HG02642 (cell line): ENCODE data around the gene FSTL4.

ENCODE experiments used
- ATAC-seq: cut with Tn5 transposase; IDR thresholded peaks from one replicate; pipeline ENCODE4 v1.9.1; 2021; ENCODE audit warnings: mild to moderate bottlenecking; ENCODE audit not compliant: unreplicated experiment, poor library complexity

Gene FSTL4

GRCh38 chr5:133521801-133522200, 90.5 kb downstream of the FSTL4 start:
- no peak for ATAC-seq

GRCh38 chr5:133520991-133521706, 91.2 kb downstream of the FSTL4 start:
- no peak for ATAC-seq

- no peak for ATAC-seq
Measured at GRCh38 chr5:133520062-133520461, 92.3 kb downstream of the FSTL4 start.

- ATAC-seq = no peak
Measured at GRCh38 chr5:133519191-133519590, 93.2 kb downstream of the FSTL4 start.

DNA sequence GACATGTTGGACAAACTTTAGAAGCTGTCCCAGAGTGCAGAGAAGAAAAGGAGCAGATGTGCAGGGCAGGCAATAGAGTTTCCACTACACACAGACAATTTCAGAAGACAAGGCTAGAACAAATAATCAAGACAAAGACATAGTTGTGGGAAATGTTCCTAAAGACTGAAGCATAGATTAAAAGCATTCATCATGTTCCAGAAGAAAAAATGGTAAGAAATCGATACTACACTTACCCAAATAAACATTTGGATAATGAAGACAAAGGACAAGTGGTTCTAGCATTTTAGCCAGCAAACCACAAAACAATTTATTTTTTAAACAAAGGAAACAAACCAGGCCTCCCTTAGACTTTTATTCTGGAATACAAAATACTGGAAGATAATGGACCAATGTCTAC, 97.9 kb downstream of the FSTL4 start:
- no peak for ATAC-seq

DNA sequence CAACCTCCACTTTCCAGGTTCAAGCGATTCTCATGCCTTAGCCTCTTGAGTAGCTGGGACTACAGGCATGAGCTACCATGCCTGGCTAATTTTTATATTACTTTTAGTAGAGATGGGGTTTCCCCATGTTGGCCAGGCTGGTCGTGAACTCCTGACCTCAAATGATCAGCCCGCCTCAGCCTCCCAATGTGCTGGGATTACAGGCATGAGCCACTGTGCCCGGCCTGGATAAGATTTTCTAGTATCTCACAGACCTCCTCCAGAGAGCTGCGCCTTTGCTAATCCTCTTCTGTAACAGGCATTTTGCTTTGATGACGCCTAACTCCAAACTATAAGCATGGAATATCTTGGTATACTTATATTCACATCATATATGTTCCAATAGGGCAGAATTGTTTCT, 99.4 kb downstream of the FSTL4 start:
- ATAC-seq = no peak

- ATAC-seq = no peak
Measured at GRCh38 chr5:133511653-133512235, 100.6 kb downstream of the FSTL4 start.

GRCh38 chr5:133510634-133511262, 101.6 kb downstream of the FSTL4 start:
- no peak for ATAC-seq

- ATAC-seq = no peak
Measured at GRCh38 chr5:133509742-133510079, 102.6 kb downstream of the FSTL4 start.

DNA sequence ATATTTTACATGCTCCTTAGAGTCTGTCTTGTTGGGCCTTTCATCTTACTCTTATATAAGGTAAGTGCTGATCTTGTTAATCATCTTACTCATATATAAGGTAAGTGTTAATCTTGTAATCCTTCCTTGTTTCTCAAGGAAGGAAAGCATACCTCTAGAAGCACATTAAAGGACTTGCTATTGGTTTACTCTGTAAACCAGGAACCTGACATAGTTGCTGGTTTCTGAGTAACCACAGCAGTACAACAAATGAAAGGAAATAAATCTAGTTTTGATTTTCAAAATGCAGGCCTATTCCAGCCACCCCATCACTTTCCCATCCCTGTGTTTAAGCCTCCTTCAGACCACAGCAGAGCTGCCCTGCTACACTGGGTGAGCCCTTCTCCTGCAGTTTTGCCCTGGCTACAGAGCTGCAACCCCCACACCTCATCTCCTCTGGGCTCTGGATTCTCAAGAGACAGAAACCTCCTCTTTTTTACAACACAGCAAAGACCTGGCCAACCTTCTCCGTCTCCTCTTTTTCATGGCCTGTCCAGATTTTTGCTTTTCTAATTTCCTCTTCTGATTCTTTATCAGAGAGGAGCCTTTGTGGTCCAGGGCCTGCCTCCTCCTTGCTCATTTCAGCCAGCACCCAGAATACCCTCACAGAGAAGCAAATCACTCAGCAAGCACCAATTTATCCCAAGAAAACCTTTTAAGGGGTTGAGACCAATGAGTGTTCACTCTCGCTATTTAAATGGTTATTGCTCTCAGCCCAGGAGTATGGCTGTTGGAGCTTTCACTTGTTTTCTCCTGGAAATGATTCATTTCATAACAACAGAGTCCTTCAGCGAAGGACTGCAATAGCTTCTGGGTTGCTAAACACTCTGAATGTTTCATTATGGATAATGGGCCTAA, 103.2 kb downstream of the FSTL4 start:
- no peak for ATAC-seq

DNA sequence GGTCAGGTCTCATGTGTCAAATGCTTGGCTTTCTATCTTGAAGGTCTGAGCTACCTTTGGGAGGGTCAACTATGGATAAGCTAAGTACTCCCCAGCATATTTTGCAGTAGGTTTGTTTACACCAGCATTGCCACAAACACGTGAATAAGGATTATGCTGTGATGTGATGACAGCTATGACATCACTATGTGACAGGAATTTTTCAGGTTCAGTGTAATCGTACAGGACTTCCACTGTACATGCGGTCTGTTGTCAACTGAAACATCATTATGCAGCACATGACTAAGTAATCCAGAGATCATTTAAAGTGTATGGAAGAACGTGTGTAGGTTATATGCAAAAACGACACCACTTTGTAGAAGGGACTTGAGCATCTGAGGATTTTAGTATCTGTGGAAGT, 104.0 kb downstream of the FSTL4 start:
- no peak for ATAC-seq

DNA sequence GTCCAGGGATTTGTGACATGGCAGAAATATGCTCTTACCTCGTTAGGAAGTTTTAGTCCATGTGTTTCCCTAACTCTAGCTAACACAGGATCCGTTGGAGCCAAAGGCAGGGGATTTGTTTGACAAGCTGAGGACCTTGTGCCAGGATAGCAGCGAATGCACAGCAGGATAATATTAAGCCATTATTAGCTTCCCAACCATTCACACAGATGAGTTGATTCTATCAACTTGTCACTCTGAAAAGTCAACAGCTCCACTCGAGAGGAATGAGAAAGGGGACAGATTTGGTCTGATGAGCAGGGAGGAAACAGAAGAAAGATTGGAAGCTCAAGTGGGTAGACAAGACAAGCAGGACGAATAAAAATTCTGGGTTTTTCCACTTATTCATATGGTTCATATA, 106.2 kb downstream of the FSTL4 start:
- no peak for ATAC-seq

DNA sequence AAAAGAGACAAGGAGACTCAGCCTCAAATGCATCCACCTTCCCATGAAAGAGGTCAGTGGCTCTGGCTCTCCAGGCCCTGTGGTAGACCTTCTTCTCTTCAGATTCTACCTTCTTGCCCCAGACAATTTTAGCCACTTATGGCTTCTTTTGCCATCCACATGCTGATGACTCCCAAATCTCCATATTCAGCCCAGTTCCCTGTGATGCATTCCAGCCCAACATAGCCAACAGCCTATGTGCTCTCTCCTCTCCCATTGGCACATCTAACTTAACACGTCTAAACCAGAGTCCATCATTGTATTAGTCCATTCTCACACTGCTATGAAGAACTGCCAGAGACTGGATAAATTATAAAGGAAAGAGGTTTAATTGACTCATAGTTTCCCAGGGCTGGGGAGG, 108.8 kb downstream of the FSTL4 start:
- ATAC-seq = no peak

DNA sequence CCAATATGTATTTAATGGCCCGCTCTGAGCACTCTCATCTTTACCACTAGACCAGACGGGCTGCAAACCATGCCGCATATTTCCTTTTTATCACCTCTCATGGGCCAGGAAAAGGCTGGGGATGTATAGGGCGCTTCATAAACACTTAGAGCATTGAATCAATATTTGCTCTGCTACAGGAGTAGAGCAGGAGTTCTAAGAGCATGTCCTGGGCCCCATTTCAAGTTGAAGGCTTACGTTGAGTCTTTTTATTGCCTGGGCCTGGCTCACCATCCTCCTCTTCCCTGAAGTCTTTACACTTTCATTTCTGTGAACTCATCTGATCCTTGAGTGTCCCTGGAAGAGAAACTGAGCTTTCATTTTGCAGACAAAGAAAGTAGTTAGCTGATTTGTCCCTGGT, 112.4 kb downstream of the FSTL4 start:
- ATAC-seq = no peak

GRCh38 chr5:133497608-133498348, 114.6 kb downstream of the FSTL4 start:
- ATAC-seq = no peak

GRCh38 chr5:133496631-133497030, 115.7 kb downstream of the FSTL4 start:
- no peak for ATAC-seq

GRCh38 chr5:133494923-133495246, 117.5 kb downstream of the FSTL4 start:
- no peak for ATAC-seq

GRCh38 chr5:133494232-133494922, 118.0 kb downstream of the FSTL4 start:
- ATAC-seq = no peak

- ATAC-seq = no peak
Measured at GRCh38 chr5:133489632-133490031, 122.7 kb downstream of the FSTL4 start.

- ATAC-seq = no peak
Measured at GRCh38 chr5:133487093-133487492, 125.2 kb downstream of the FSTL4 start.
